ENCODE measurements around the gene CD109.
"Not testable (repeated sequence)": the region's sequence is repeated elsewhere in the genome, so short reads cannot be mapped to it uniquely, and the experiment has no call there.

The CD109 gene

DNA sequence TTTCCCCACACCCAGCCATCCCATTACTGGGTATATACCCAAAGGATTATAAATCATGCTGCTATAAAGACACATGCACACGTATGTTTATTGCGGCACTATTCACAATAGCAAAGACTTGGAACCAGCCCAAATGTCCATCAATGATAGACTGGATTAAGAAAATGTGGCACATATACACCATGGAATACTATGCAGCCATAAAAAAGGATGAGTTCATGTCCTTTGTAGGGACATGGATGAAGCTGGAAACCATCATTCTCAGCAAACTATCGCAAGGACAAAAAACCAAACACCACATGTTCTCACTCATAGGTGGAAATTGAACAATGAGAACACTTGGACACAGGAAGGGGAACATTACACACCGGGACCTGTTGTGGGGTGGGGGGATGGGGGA is 110.0 kb downstream of the CD109 start:
- H3K18ac ChIP-seq (ENCODE audit: low read length); H3K4me1 ChIP-seq (ENCODE audit: control insufficient read depth in 2 of 2, insufficient read depth in 1 of 2, low read depth in 1 of 2, low read length in 2 of 2); H2BK15ac ChIP-seq (ENCODE audit: low read length); H2BK5ac ChIP-seq (ENCODE audit: low read length); H2BK120ac ChIP-seq (ENCODE audit: low read depth, low read length); H3K4me2 ChIP-seq (ENCODE audit: insufficient read depth, low read length, poor library complexity, severe bottlenecking); H3K4me3 ChIP-seq (ENCODE audit: low read length in 2 of 2); H2BK12ac ChIP-seq (ENCODE audit: low read length); H4K91ac ChIP-seq (ENCODE audit: low read depth, low read length, poor library complexity); H3K9ac ChIP-seq (ENCODE audit: low read depth, low read length, poor library complexity); H3K9me3 ChIP-seq (replicated peaks in 1 of 2; ENCODE audit: control insufficient read depth in 2 of 2, insufficient read depth in 1 of 2, low read depth in 1 of 2, low read length in 2 of 2); DNase-seq (ENCODE audit: low spot score); H3K36me3 ChIP-seq (replicated peaks in 1 of 2; ENCODE audit: control insufficient read depth in 2 of 2, insufficient read depth in 2 of 2, low read length in 2 of 2); H2AK5ac ChIP-seq (ENCODE audit: low read depth, low read length); H4K8ac ChIP-seq (ENCODE audit: low read depth, low read length); H2AFZ ChIP-seq (ENCODE audit: low read length); H3K79me1 ChIP-seq (ENCODE audit: low read depth, low read length); H3K14ac ChIP-seq (ENCODE audit: low read length); H3K23ac ChIP-seq (ENCODE audit: low read depth, low read length, poor library complexity); H3K27ac ChIP-seq (replicated peaks; ENCODE audit: low read length); H3K4ac ChIP-seq (ENCODE audit: low read length); H3K27me3 ChIP-seq (ENCODE audit: control insufficient read depth in 3 of 3, insufficient read depth in 3 of 3, low read depth in 1 of 3, low read length in 3 of 3): not testable (repeated sequence)
- WGBS, 2 donors (ENCODE audit: extremely low coverage in 2 of 2, insufficient read length in 2 of 2, insufficient replicate concordance in 1 of 2) = no CpG with 5 or more reads among the region's 4 CpGs

DNA sequence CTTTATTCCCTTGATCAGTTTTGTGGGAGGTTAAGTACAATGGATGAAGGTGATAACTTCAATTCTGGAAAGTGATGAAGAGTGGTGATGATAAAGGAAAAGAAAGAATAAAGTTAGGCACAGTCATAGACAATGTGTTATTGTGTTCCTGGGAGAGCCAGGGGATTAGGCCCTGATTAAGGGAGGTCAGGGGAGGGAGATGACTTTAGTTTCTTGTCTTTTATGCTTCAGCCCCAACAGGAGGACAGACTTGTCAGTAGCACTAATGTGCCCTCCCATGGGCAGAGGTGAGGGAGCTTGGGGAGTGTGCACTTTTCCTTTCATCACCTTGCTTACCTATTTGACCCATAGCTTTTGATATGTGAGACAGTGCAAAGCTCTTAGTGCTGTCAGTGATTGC is 115.7 kb downstream of the CD109 start:
- H2BK15ac ChIP-seq (ENCODE audit: low read length) = no peak overlapping the region
- no peak overlapping the region for H3K9ac ChIP-seq (ENCODE audit: low read depth, low read length, poor library complexity)
- H3K23ac ChIP-seq (ENCODE audit: low read depth, low read length, poor library complexity) = no peak overlapping the region
- H2BK12ac ChIP-seq (ENCODE audit: low read length) = no peak overlapping the region
- H3K4me1 ChIP-seq (ENCODE audit: control insufficient read depth in 2 of 2, insufficient read depth in 1 of 2, low read depth in 1 of 2, low read length in 2 of 2) = peaks cover 0 to 3% of the 10 kb centered on the region in 2 donors
- DNase-seq (ENCODE audit: low spot score) = peak; percentile 11
- no peak overlapping the region for H3K27ac ChIP-seq (replicated peaks; ENCODE audit: low read length)
- H2BK120ac ChIP-seq (ENCODE audit: low read depth, low read length) = no peak overlapping the region
- no peak overlapping the region for H2BK5ac ChIP-seq (ENCODE audit: low read length)
- no peak overlapping the region for H3K18ac ChIP-seq (ENCODE audit: low read length)
- H3K4me2 ChIP-seq (ENCODE audit: insufficient read depth, low read length, poor library complexity, severe bottlenecking) = no peak overlapping the region
- H3K36me3 ChIP-seq (replicated peaks in 1 of 2; ENCODE audit: control insufficient read depth in 2 of 2, insufficient read depth in 2 of 2, low read length in 2 of 2) = no peaks in the 10 kb centered on the region
- H2AFZ ChIP-seq (ENCODE audit: low read length) = no peak overlapping the region
- no peak overlapping the region for H3K14ac ChIP-seq (ENCODE audit: low read length)
- no peak overlapping the region for H3K4me3 ChIP-seq (ENCODE audit: low read length in 2 of 2)
- H2AK5ac ChIP-seq (ENCODE audit: low read depth, low read length) = no peak overlapping the region
- no peak overlapping the region for H4K8ac ChIP-seq (ENCODE audit: low read depth, low read length)
- H3K9me3 ChIP-seq (replicated peaks in 1 of 2; ENCODE audit: control insufficient read depth in 2 of 2, insufficient read depth in 1 of 2, low read depth in 1 of 2, low read length in 2 of 2) = no peaks in the 10 kb centered on the region
- H3K79me1 ChIP-seq (ENCODE audit: low read depth, low read length) = no peaks in the 10 kb centered on the region
- H3K4ac ChIP-seq (ENCODE audit: low read length) = no peak overlapping the region
- H4K91ac ChIP-seq (ENCODE audit: low read depth, low read length, poor library complexity) = no peak overlapping the region
- H3K27me3 ChIP-seq (ENCODE audit: control insufficient read depth in 3 of 3, insufficient read depth in 3 of 3, low read depth in 1 of 3, low read length in 3 of 3) = no peaks in the 10 kb centered on the region

DNA sequence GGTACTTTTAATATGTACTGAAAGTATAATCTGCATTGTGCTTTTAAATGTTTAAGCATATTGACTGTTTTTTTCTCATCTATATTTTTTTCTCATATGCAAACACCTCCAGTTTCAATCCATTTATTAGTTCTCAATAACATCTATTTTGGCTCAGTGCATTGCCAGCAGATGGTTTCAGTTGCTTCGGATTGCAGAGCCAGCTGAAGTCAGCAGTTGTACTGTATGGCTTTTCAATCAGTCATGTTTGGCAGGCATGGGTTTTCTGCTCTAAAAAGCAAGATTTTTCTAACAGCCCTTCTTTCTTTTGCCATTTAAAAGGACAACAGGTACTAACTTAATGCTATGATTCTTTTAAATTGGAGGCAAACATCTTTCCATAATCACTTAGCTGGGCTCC is 121.2 kb downstream of the CD109 start:
- Histone ChIP-seq H3K18ac (ENCODE audit: low read length) (no peak overlapping the region), H3K4me3 (ENCODE audit: low read length in 2 of 2) (no peak overlapping the region), H2AK5ac (ENCODE audit: low read depth, low read length) (no peak overlapping the region), H2AFZ (ENCODE audit: low read length) (no peak overlapping the region), H2BK120ac (ENCODE audit: low read depth, low read length) (no peak overlapping the region), H3K79me1 (ENCODE audit: low read depth, low read length) (no peaks in the 10 kb centered on the region), H4K8ac (ENCODE audit: low read depth, low read length) (no peak overlapping the region), H3K4ac (ENCODE audit: low read length) (no peak overlapping the region), H3K14ac (ENCODE audit: low read length) (no peak overlapping the region), H2BK12ac (ENCODE audit: low read length) (no peak overlapping the region), H3K9ac (ENCODE audit: low read depth, low read length, poor library complexity) (no peak overlapping the region), H3K27ac (replicated peaks; ENCODE audit: low read length) (no peak overlapping the region), H3K27me3 (ENCODE audit: control insufficient read depth in 3 of 3, insufficient read depth in 3 of 3, low read depth in 1 of 3, low read length in 3 of 3) (no peaks in the 10 kb centered on the region), H3K4me1 (ENCODE audit: control insufficient read depth in 2 of 2, insufficient read depth in 1 of 2, low read depth in 1 of 2, low read length in 2 of 2) (no peaks in the 10 kb centered on the region), H3K23ac (ENCODE audit: low read depth, low read length, poor library complexity) (no peak overlapping the region), H4K91ac (ENCODE audit: low read depth, low read length, poor library complexity) (no peak overlapping the region), H3K36me3 (replicated peaks in 1 of 2; ENCODE audit: control insufficient read depth in 2 of 2, insufficient read depth in 2 of 2, low read length in 2 of 2) (no peaks in the 10 kb centered on the region), H2BK5ac (ENCODE audit: low read length) (no peak overlapping the region), H3K9me3 (replicated peaks in 1 of 2; ENCODE audit: control insufficient read depth in 2 of 2, insufficient read depth in 1 of 2, low read depth in 1 of 2, low read length in 2 of 2) (no peaks in the 10 kb centered on the region), H2BK15ac (ENCODE audit: low read length) (no peak overlapping the region), H3K4me2 (ENCODE audit: insufficient read depth, low read length, poor library complexity, severe bottlenecking) (no peak overlapping the region)
- DNase-seq (ENCODE audit: low spot score) = no peak
- no CpG with 5 or more reads among the region's 1 CpG for WGBS, 2 donors (ENCODE audit: extremely low coverage in 2 of 2, insufficient read length in 2 of 2, insufficient replicate concordance in 1 of 2)

DNA sequence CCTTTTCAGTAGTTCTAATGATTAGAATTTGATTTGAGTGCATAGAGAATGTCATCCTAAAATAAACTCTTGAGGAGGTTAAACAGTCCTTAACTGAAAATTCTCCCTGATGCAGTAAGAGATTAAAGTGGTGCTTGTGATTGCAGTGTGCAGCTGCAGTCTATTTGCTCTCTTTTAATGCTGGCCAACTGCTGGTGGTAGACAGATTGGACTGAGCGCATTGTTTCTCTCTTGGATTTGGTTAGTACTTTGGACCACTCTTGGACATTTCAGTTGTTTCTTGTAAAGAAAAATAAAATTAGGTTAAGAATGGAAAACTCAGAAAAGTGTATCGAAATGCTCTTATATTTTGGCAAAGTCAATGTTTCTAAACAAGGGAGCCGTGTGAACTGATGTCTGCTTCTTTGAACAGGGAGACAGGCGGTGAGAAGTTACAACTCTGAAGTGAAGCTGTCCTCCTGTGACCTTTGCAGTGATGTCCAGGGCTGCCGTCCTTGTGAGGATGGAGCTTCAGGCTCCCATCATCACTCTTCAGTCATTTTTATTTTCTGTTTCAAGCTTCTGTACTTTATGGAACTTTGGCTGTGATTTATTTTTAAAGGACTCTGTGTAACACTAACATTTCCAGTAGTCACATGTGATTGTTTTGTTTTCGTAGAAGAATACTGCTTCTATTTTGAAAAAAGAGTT is 127.2 kb downstream of the CD109 start:
- no peaks in the 10 kb centered on the region for H3K9me3 ChIP-seq (replicated peaks in 1 of 2; ENCODE audit: control insufficient read depth in 2 of 2, insufficient read depth in 1 of 2, low read depth in 1 of 2, low read length in 2 of 2)
- no peak overlapping the region for H2BK12ac ChIP-seq (ENCODE audit: low read length)
- no peak overlapping the region for H3K14ac ChIP-seq (ENCODE audit: low read length)
- H3K9ac ChIP-seq (ENCODE audit: low read depth, low read length, poor library complexity) = no peak overlapping the region
- H2AFZ ChIP-seq (ENCODE audit: low read length) = no peak overlapping the region
- H3K23ac ChIP-seq (ENCODE audit: low read depth, low read length, poor library complexity) = no peak overlapping the region
- H3K4ac ChIP-seq (ENCODE audit: low read length) = no peak overlapping the region
- no peaks in the 10 kb centered on the region for H3K79me1 ChIP-seq (ENCODE audit: low read depth, low read length)
- H3K4me3 ChIP-seq (ENCODE audit: low read length in 2 of 2) = no peak overlapping the region
- H3K18ac ChIP-seq (ENCODE audit: low read length) = no peak overlapping the region
- H2AK5ac ChIP-seq (ENCODE audit: low read depth, low read length) = no peak overlapping the region
- no peak overlapping the region for H3K27ac ChIP-seq (replicated peaks; ENCODE audit: low read length)
- no peaks in the 10 kb centered on the region for H3K27me3 ChIP-seq (ENCODE audit: control insufficient read depth in 3 of 3, insufficient read depth in 3 of 3, low read depth in 1 of 3, low read length in 3 of 3)
- H2BK120ac ChIP-seq (ENCODE audit: low read depth, low read length) = no peak overlapping the region
- no peaks in the 10 kb centered on the region for H3K4me1 ChIP-seq (ENCODE audit: control insufficient read depth in 2 of 2, insufficient read depth in 1 of 2, low read depth in 1 of 2, low read length in 2 of 2)
- no peak overlapping the region for H4K8ac ChIP-seq (ENCODE audit: low read depth, low read length)
- no peak overlapping the region for H2BK5ac ChIP-seq (ENCODE audit: low read length)
- no peaks in the 10 kb centered on the region for H3K36me3 ChIP-seq (replicated peaks in 1 of 2; ENCODE audit: control insufficient read depth in 2 of 2, insufficient read depth in 2 of 2, low read length in 2 of 2)
- no peak overlapping the region for H2BK15ac ChIP-seq (ENCODE audit: low read length)
- no CpG with 5 or more reads among the region's 6 CpGs for WGBS, 2 donors (ENCODE audit: extremely low coverage in 2 of 2, insufficient read length in 2 of 2, insufficient replicate concordance in 1 of 2)
- H4K91ac ChIP-seq (ENCODE audit: low read depth, low read length, poor library complexity) = no peak overlapping the region
- no peak overlapping the region for H3K4me2 ChIP-seq (ENCODE audit: insufficient read depth, low read length, poor library complexity, severe bottlenecking)
- DNase-seq (ENCODE audit: low spot score) = no peak
